A673 (cell line): ENCODE data around the gene CARS2.

Experiments used
- CTCF ChIP-seq: fragments of 300-800, 200-600 bp; sonication (generic); conservative IDR thresholded peaks from 2 replicates; pipeline ENCODE4 v1.5.1; 2017; ENCODE audit warnings: low read depth, mild to moderate bottlenecking, antibody characterized with exemption, low read length, moderate library complexity, mixed read lengths
- EZH2 ChIP-seq: fragments of 200-600 bp; sonication (generic); IDR thresholded peaks from 2 replicates; pipeline ENCODE4 v1.6.1; 2017; ENCODE audit warnings: borderline replicate concordance, low read depth, mild to moderate bottlenecking, mixed read lengths, antibody characterized with exemption, low read length; ENCODE audit not compliant: poor library complexity, severe bottlenecking

- TF ChIP-seq CTCF, result no peak
- TF ChIP-seq EZH2, result no peak
Measured at GRCh38 chr13:110665491-110666254, 40.2 kb downstream of the CARS2 start.
